PC-9 (cell line): ENCODE measurements around the gene G6PC3. TPM values are rescaled to one million over a fixed set of nuclear protein-coding genes. Genes with fewer than 3 reads are reported as not detected.
"Not testable (repeated sequence)": the region's sequence is repeated elsewhere in the genome, so short reads cannot be mapped to it uniquely, and the experiment has no call there.

Experiments used
- BruUV-seq: library from RNA; stranded (reverse); fragments of 400-500 nt; replicated peaks from 2 replicates; lab custom pipeline; 2021; lab: Mats Ljungman, UMichigan
- CTCF ChIA-PET: fragments of 300-600 bp; sonication (Branson Sonifier 250); formaldehyde crosslinking; loops from one replicate; lab custom pipeline; 2022; ENCODE audit warnings: antibody characterized with exemption; lab: Charles Lee
- POLR2A ChIA-PET: fragments of 300-600 bp; sonication (Branson Sonifier 250); formaldehyde crosslinking; loops from one replicate; lab custom pipeline; 2022; ENCODE audit warnings: antibody characterized with exemption; ENCODE audit not compliant: unreplicated experiment; lab: Charles Lee
- DNase-seq, 2 experiments: peaks; one replicate each; pipeline versions ENCODE4 v3.0.0 to v3.0.0-alpha.2; 2015 to 2022; ENCODE audit warnings: mixed read lengths in 1 of 2
- H2AFZ ChIP-seq: fragments of 200-600 bp; sonication (generic); 2 replicates; pipeline ENCODE4 v1.8.1; 2017; ENCODE audit warnings: antibody characterized with exemption
- H3F3A ChIP-seq: fragments of 200-600 bp; sonication (generic); 2 replicates; pipeline ENCODE4 v1.8.1; 2017; ENCODE audit warnings: antibody characterized with exemption, mild to moderate bottlenecking, low read depth; ENCODE audit not compliant: insufficient read depth
- H3K27ac ChIP-seq: fragments of 200-600 bp; sonication (generic); 2 replicates; pipeline ENCODE4 v1.6.1; 2016; ENCODE audit warnings: mixed run types
- H3K27me3 ChIP-seq: fragments of 200-600 bp; sonication (generic); 2 replicates; pipeline ENCODE4 v1.6.1; 2016; ENCODE audit warnings: low read depth, mixed run types; ENCODE audit not compliant: insufficient read depth
- H3K36me3 ChIP-seq: fragments of 200-600 bp; sonication (generic); 2 replicates; pipeline ENCODE4 v1.6.1; 2016; ENCODE audit warnings: low read depth, mixed run types
- H3K4me1 ChIP-seq: fragments of 200-600 bp; sonication (generic); replicated peaks from 2 replicates; pipeline ENCODE4 v1.6.1; 2016; ENCODE audit warnings: mixed run types; ENCODE audit not compliant: insufficient read depth
- H3K4me2 ChIP-seq: fragments of 200-600 bp; sonication (generic); 2 replicates; pipeline ENCODE4 v1.6.1; 2017; ENCODE audit warnings: mixed run types
- H3K4me3 ChIP-seq: fragments of 200-600 bp; sonication (generic); 2 replicates; pipeline ENCODE4 v1.6.1; 2016; ENCODE audit warnings: mixed run types
- H3K79me2 ChIP-seq: fragments of 200-600 bp; sonication (generic); 2 replicates; pipeline ENCODE4 v1.6.1; 2017; ENCODE audit warnings: low read depth, mixed run types
- H3K9me2 ChIP-seq: fragments of 200-600 bp; sonication (generic); 2 replicates; pipeline ENCODE4 v1.8.1; 2017; ENCODE audit warnings: mild to moderate bottlenecking; ENCODE audit not compliant: insufficient read depth
- H3K9me3 ChIP-seq: fragments of 200-600 bp; sonication (generic); 2 replicates; pipeline ENCODE4 v1.8.1; 2016; ENCODE audit warnings: low read depth; ENCODE audit not compliant: insufficient read depth
- H4K20me1 ChIP-seq: fragments of 200-600 bp; sonication (generic); 2 replicates; pipeline ENCODE4 v1.8.1; 2017; ENCODE audit not compliant: insufficient read depth
- CTCF ChIP-seq: fragments of 200-600 bp; sonication (generic); conservative IDR thresholded peaks from 2 replicates; pipeline ENCODE4 v1.6.1; 2017; ENCODE audit warnings: mixed run types, antibody characterized with exemption, mild to moderate bottlenecking, moderate library complexity
- EZH2 ChIP-seq: fragments of 200-600 bp; sonication (generic); IDR thresholded peaks from 2 replicates; pipeline ENCODE4 v1.8.0; 2017; ENCODE audit warnings: antibody characterized with exemption, low read depth
- intact Hi-C: fragments of 100-400 bp; cut with micrococcal nuclease; formaldehyde crosslinking; loops from one replicate; pipeline ENCODE4 v1.10.0; 2022; ENCODE audit not compliant: unreplicated experiment
- total RNA-seq: library from RNA; stranded (reverse); gene quantifications from 2 replicates; pipeline ENCODE4 v1.2.3, GENCODE V29; 2021

G6PC3 gene
- total RNA-seq, 1 experiment from 2014 or later, result 69.3 TPM

GRCh38 chr17:44029736-44030135 lies 40.8 kb upstream of the G6PC3 start:
- H4K20me1 ChIP-seq, result peaks cover 8% of the 10 kb centered on the region
- no peak overlapping the region for H3K27ac ChIP-seq
- no peak overlapping the region for H3K4me3 ChIP-seq
- ChIA-PET CTCF (no interaction called here), POLR2A (interaction anchor here (0.5 kb wide), 1 partner anchor 43 kb away, joined by 7 read pairs; no protein-coding TSS in a partner anchor)
- H3K79me2 ChIP-seq, result no peaks in the 10 kb centered on the region
- intact Hi-C loops, result no loop called here
- H3K4me1 ChIP-seq, result no peaks in the 10 kb centered on the region
- no peaks in the 10 kb centered on the region for H3K9me2 ChIP-seq
- no peak for DNase-seq
- BruUV-seq, result no TSS peak
- H3K4me2 ChIP-seq, result no peak overlapping the region
- 0 out of 2 replicates have a peak, but pooled peaks cover 5% of the 10 kb centered on the region for H3K36me3 ChIP-seq
- H3F3A ChIP-seq, result peaks cover 22% of the 10 kb centered on the region; the same call in 1 of the 2 replicates
- no peaks in the 10 kb centered on the region for H3K9me3 ChIP-seq
- no peak overlapping the region for H2AFZ ChIP-seq
- TF ChIP-seq EZH2, result no peak
- TF ChIP-seq CTCF, result no peak
- no peaks in the 10 kb centered on the region for H3K27me3 ChIP-seq

DNA sequence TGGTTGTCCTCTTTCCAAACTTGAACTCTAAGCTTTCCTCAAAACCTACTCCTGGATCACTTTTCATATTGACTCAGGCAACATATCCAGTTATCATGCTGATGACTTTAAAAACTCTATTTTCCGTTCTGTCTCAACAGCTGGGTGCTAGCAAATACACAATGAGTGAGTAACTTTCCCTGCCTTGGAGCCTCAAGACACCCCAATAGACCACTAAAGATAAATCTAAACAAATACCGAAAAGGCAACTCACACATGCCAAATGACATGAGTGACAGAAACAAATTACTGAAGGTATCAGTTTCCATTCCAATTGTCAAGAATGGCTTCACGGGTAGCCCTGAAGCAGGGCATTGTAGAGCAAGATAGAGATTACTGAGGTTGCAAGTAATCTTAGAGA lies 40.1 kb upstream of the G6PC3 start:
- POLR2A ChIA-PET, result interaction anchor here (0.5 kb wide), 1 partner anchor 43 kb away, joined by 7 read pairs; no protein-coding TSS in a partner anchor
- Histone ChIP-seq H3K4me3 (no peak overlapping the region), H4K20me1 (peaks cover 8% of the 10 kb centered on the region), H3K9me2 (no peaks in the 10 kb centered on the region), H3F3A (peaks cover 22% of the 10 kb centered on the region; the same call in 1 of the 2 replicates), H3K4me2 (no peak overlapping the region), H3K27me3 (no peaks in the 10 kb centered on the region), H3K4me1 (no peaks in the 10 kb centered on the region), H3K36me3 (0 out of 2 replicates have a peak, but pooled peaks cover 5% of the 10 kb centered on the region), H2AFZ (no peak overlapping the region), H3K79me2 (no peaks in the 10 kb centered on the region), H3K27ac (no peak overlapping the region), H3K9me3 (no peaks in the 10 kb centered on the region)
- intact Hi-C loops, result no loop called here
- no TSS peak for BruUV-seq
- DNase-seq, result no peak
- TF ChIP-seq EZH2 (no peak), CTCF (no peak)
- CTCF ChIA-PET, result no interaction called here

DNA sequence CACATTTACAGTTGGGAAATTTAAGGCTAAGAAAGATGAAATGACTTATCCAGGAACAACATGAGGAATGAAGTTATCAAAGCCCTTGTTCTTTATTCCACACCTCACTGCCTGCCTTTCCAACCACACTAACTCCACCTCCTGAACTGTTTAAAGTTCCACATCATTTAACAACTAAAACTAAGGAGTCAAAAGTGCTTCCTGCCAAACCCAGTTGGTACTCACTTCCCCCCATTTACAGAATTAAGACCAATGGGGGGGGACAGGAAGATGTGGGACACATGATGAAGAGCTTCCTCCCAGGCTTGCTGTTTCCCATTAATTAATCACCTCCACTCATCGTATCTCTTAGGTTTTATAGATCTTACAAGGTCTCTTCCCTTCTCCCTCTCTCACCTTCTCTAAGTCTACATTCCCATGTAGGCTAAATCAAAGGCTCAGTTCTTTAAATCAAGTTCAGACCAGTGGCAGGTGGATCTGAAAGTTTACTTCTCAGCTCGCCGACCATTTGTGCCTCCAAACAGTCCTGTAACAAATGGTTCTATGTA lies 36.6 kb upstream of the G6PC3 start:
- H2AFZ ChIP-seq, result no peak overlapping the region
- no peak overlapping the region for H3K4me3 ChIP-seq
- no peaks in the 10 kb centered on the region for H3K27me3 ChIP-seq
- H3K36me3 ChIP-seq, result peaks cover 13% of the 10 kb centered on the region; the same call in 1 of the 2 replicates
- no TSS peak for BruUV-seq
- TF ChIP-seq CTCF, result no peak
- no peak for TF ChIP-seq EZH2
- ChIA-PET CTCF (no interaction called here), POLR2A (no interaction called here)
- intact Hi-C loops, result no loop called here
- H3K27ac ChIP-seq, result no peak overlapping the region
- no peaks in the 10 kb centered on the region for H3K9me2 ChIP-seq
- H3K9me3 ChIP-seq, result no peaks in the 10 kb centered on the region
- DNase-seq, result no peak
- H3K4me2 ChIP-seq, result no peak overlapping the region
- H4K20me1 ChIP-seq, result peaks cover 12% of the 10 kb centered on the region
- H3K79me2 ChIP-seq, result no peaks in the 10 kb centered on the region
- H3K4me1 ChIP-seq, result no peaks in the 10 kb centered on the region
- H3F3A ChIP-seq, result peaks cover 32% of the 10 kb centered on the region; the same call in 1 of the 2 replicates

GRCh38 chr17:44034688-44035087 lies 35.8 kb upstream of the G6PC3 start:
- POLR2A ChIA-PET, H3K27ac ChIP-seq, DNase-seq, CTCF ChIA-PET, H2AFZ ChIP-seq, H3K4me3 ChIP-seq, H3K4me1 ChIP-seq, H3K4me2 ChIP-seq, H3K27me3 ChIP-seq, H3K9me2 ChIP-seq, H3K79me2 ChIP-seq, intact Hi-C loops, BruUV-seq, H3K9me3 ChIP-seq: not testable (repeated sequence)
- peaks cover 28% of the 10 kb centered on the region; the same call in 1 of the 2 replicates for H3F3A ChIP-seq
- peaks cover 13% of the 10 kb centered on the region; the same call in 1 of the 2 replicates for H3K36me3 ChIP-seq
- peaks cover 15% of the 10 kb centered on the region for H4K20me1 ChIP-seq
